GM19025 (cell line): ENCODE data around the gene GRIK5.
"Not testable (repeated sequence)": the region's sequence is repeated elsewhere in the genome, so short reads cannot be mapped to it uniquely, and the experiment has no call there.

Source experiments
- ATAC-seq: cut with Tn5 transposase; IDR thresholded peaks from one replicate; pipeline ENCODE4 v1.9.1; 2021; ENCODE audit warnings: mild to moderate bottlenecking, low read depth, moderate library complexity; ENCODE audit not compliant: unreplicated experiment

The GRIK5 gene

GRCh38 chr19:42051166-42052115 is 18.6 kb downstream of the GRIK5 start:
- ATAC-seq, result no peak

- no peak for ATAC-seq
Observed at GRCh38 chr19:42048992-42049391, 21.0 kb downstream of the GRIK5 start.

GRCh38 chr19:42045575-42045974 is 24.4 kb downstream of the GRIK5 start:
- ATAC-seq, result no peak

GRCh38 chr19:42042455-42043170 is 27.4 kb downstream of the GRIK5 start:
- no peak for ATAC-seq

- ATAC-seq, result not testable (repeated sequence)
Observed at GRCh38 chr19:42040491-42040890, 29.5 kb downstream of the GRIK5 start.

- ATAC-seq, result no peak
Observed at GRCh38 chr19:42040031-42040430, 30.0 kb downstream of the GRIK5 start.

GRCh38 chr19:42038666-42039065 is 31.3 kb downstream of the GRIK5 start:
- no peak for ATAC-seq

GRCh38 chr19:42037649-42038048 is 32.4 kb downstream of the GRIK5 start:
- no peak for ATAC-seq

GRCh38 chr19:42034640-42035391 is 35.2 kb downstream of the GRIK5 start:
- ATAC-seq, result not testable (repeated sequence)

GRCh38 chr19:42033413-42033812 is 36.6 kb downstream of the GRIK5 start:
- ATAC-seq, result no peak

GRCh38 chr19:42032431-42032830 is 37.6 kb downstream of the GRIK5 start:
- ATAC-seq, result no peak

GRCh38 chr19:42030645-42031440 is 39.2 kb downstream of the GRIK5 start:
- ATAC-seq, result no peak

GRCh38 chr19:42028304-42029216 is 41.4 kb downstream of the GRIK5 start:
- ATAC-seq, result no peak

- no peak for ATAC-seq
Observed at GRCh38 chr19:42024622-42025111, 45.3 kb downstream of the GRIK5 start.

GRCh38 chr19:42023943-42024260 is 46.1 kb downstream of the GRIK5 start:
- no peak for ATAC-seq

GRCh38 chr19:42023121-42023942 is 46.7 kb downstream of the GRIK5 start:
- ATAC-seq, result no peak

- ATAC-seq, result no peak
Observed at GRCh38 chr19:42022616-42023015, 47.4 kb downstream of the GRIK5 start.

GRCh38 chr19:42021185-42021584 is 48.8 kb downstream of the GRIK5 start:
- ATAC-seq, result no peak
